Osteocyte (in vitro differentiated cells): Measurements from ENCODE around the gene GPBP1. TPM values are rescaled to one million over a fixed set of nuclear protein-coding genes. Genes with fewer than 3 reads are reported as not detected.

Experiments used
- DNase-seq: peaks from one replicate; pipeline ENCODE4 v3.0.0; 2021; ENCODE audit warnings: mixed read lengths; ENCODE audit not compliant: unreplicated experiment; ENCODE audit errors: extremely low spot score
- H3K27ac Mint-ChIP-seq: one replicate; pipeline ENCODE4 v1.8.0; 2021; ENCODE audit warnings: mild to moderate bottlenecking, mixed read lengths; ENCODE audit not compliant: unreplicated experiment
- H3K27me3 Mint-ChIP-seq: one replicate; pipeline ENCODE4 v1.8.0; 2021; ENCODE audit warnings: mixed read lengths; ENCODE audit not compliant: unreplicated experiment
- H3K36me3 Mint-ChIP-seq: one replicate; pipeline ENCODE4 v1.8.0; 2021; ENCODE audit warnings: mixed read lengths; ENCODE audit not compliant: unreplicated experiment
- H3K4me1 Mint-ChIP-seq: one replicate; pipeline ENCODE4 v1.8.0; 2021; ENCODE audit warnings: mixed read lengths; ENCODE audit not compliant: unreplicated experiment
- H3K4me3 Mint-ChIP-seq: one replicate; pipeline ENCODE4 v1.8.0; 2021; ENCODE audit warnings: mild to moderate bottlenecking, moderate library complexity, mixed read lengths; ENCODE audit not compliant: unreplicated experiment
- H3K9me3 Mint-ChIP-seq: one replicate; pipeline ENCODE4 v1.8.0; 2021; ENCODE audit warnings: mixed read lengths; ENCODE audit not compliant: unreplicated experiment
- CTCF ChIP-seq: fragments of 200-600 bp; sonication (generic); IDR thresholded peaks from 2 replicates; pipeline ENCODE4 v1.5.0; 2021; ENCODE audit warnings: antibody characterized with exemption, mild to moderate bottlenecking, moderate library complexity
- total RNA-seq: library from RNA; stranded (reverse); gene quantifications from 2 replicates; pipeline ENCODE4 v1.2.1, GENCODE V29; 2021

Gene GPBP1
- total RNA-seq, 1 donor from 2014 or later: 58.4 TPM

DNA sequence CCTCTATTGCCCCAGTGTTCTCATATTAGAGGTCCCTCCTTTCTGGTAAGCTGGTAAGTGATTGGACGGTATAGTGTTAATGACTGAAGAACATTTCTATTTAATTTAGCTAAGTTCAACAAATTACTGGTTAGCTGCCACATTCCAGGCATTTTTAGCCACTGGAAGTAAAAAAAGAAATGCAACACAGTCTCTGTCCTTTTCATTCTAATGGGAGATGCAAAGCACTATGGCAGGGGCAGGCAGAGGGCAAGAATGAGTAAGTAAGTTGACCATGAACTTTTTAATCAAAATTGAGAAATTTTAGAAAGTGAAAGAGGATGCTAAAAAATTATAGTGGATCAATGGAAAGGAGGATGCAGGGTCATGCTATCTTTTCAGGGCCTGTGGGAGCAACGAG, 137.4 kb downstream of the GPBP1 start:
- Mint-ChIP-seq H3K27ac (no peak overlapping the region), H3K4me3 (no peak overlapping the region), H3K4me1 (peaks cover 5% of the 10 kb centered on the region), H3K27me3 (no peaks in the 10 kb centered on the region), H3K36me3 (no peaks in the 10 kb centered on the region), H3K9me3 (peaks cover 16% of the 10 kb centered on the region)
- DNase-seq: no peak
- TF ChIP-seq CTCF: no peak

GRCh38 chr5:57311921-57312735, 138.3 kb downstream of the GPBP1 start:
- Mint-ChIP-seq H3K27ac (no peak overlapping the region), H3K36me3 (no peaks in the 10 kb centered on the region), H3K27me3 (no peaks in the 10 kb centered on the region), H3K9me3 (peaks cover 9% of the 10 kb centered on the region), H3K4me1 (peaks cover 11% of the 10 kb centered on the region), H3K4me3 (no peak overlapping the region)
- TF ChIP-seq CTCF: no peak
- no peak for DNase-seq

GRCh38 chr5:57313716-57314115, 139.9 kb downstream of the GPBP1 start:
- Mint-ChIP-seq H3K4me1 (peaks cover 11% of the 10 kb centered on the region), H3K9me3 (peaks cover under 1% of the 10 kb centered on the region), H3K27ac (no peak overlapping the region), H3K36me3 (no peaks in the 10 kb centered on the region), H3K27me3 (peaks cover under 1% of the 10 kb centered on the region), H3K4me3 (no peak overlapping the region)
- TF ChIP-seq CTCF: no peak
- no peak for DNase-seq

Other genes with a start within 250 kb of the GPBP1 start
- 22.4 and 22.6 TPM in 2 replicates for gene MIER3, start 221.9 kb upstream of the GPBP1 start, total RNA-seq